ENCODE results near the gene NEGR1.

DNA sequence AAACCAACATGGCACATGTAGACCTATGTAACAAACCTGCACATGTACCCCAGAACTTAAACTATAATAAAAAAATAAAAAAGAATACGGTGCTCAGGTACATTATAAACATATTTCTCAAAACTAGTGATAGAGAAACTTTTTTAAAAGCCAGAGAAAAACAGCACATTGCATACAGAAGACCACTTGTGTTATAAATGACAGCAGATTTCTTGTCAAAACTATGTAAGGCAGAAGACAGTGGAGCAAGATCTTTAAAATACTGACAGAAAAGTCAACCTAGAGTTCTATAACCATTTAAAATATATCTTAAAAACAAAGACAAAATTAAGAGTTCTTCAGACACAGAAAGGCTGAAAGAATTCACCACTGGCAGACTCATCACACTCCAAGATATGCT lies 144.7 kb downstream of the NEGR1 start:
- TF ChIP-seq, protein P1, sequence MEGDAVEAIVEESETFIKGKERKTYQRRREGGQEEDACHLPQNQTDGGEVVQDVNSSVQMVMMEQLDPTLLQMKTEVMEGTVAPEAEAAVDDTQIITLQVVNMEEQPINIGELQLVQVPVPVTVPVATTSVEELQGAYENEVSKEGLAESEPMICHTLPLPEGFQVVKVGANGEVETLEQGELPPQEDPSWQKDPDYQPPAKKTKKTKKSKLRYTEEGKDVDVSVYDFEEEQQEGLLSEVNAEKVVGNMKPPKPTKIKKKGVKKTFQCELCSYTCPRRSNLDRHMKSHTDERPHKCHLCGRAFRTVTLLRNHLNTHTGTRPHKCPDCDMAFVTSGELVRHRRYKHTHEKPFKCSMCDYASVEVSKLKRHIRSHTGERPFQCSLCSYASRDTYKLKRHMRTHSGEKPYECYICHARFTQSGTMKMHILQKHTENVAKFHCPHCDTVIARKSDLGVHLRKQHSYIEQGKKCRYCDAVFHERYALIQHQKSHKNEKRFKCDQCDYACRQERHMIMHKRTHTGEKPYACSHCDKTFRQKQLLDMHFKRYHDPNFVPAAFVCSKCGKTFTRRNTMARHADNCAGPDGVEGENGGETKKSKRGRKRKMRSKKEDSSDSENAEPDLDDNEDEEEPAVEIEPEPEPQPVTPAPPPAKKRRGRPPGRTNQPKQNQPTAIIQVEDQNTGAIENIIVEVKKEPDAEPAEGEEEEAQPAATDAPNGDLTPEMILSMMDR (IDR thresholded peaks at IDR 0.05 in 4 of 5, conservative IDR thresholded peaks at IDR 0.05 in 1 of 5) = no peak
- TF ChIP-seq POLR2A (IDR thresholded peaks at IDR 0.05) = no peak
